A204.1 (cell line): ENCODE measurements around the gene OGFOD3.
"Not testable (repeated sequence)": the region's sequence is repeated elsewhere in the genome, so short reads cannot be mapped to it uniquely, and the experiment has no call there.

ENCODE experiments used
- FAIRE-seq: peaks from 2 replicates; lab custom pipeline; 2012; peaks lifted over from hg19 to GRCh38; lab: Jason Lieb, UNC

Gene OGFOD3

GRCh38 chr17:82433560-82434215 is 15.3 kb upstream of the OGFOD3 start:
- FAIRE-seq, result no peak

GRCh38 chr17:82432017-82432416 is 13.6 kb upstream of the OGFOD3 start:
- no peak for FAIRE-seq

GRCh38 chr17:82429824-82430223 is 11.4 kb upstream of the OGFOD3 start:
- FAIRE-seq, result no peak

- FAIRE-seq, result no peak
These were observed 10.2 kb upstream of the OGFOD3 start for GRCh38 chr17:82428546-82428945.

GRCh38 chr17:82424863-82425159 is 6.4 kb upstream of the OGFOD3 start:
- no peak for FAIRE-seq

GRCh38 chr17:82424001-82424862 is 5.8 kb upstream of the OGFOD3 start:
- FAIRE-seq, result peak; percentile 39

- FAIRE-seq, result no peak
These were observed 1.2 kb upstream of the OGFOD3 start for GRCh38 chr17:82419540-82419939.

GRCh38 chr17:82416771-82417170 is 1.6 kb downstream of the OGFOD3 start:
- FAIRE-seq, result no peak

GRCh38 chr17:82416264-82416663 is 2.1 kb downstream of the OGFOD3 start:
- FAIRE-seq, result no peak

GRCh38 chr17:82415786-82416185 is 2.6 kb downstream of the OGFOD3 start:
- no peak for FAIRE-seq

GRCh38 chr17:82415336-82415735 is 3.0 kb downstream of the OGFOD3 start:
- FAIRE-seq, result no peak

- FAIRE-seq, result no peak
These were observed 3.7 kb downstream of the OGFOD3 start for GRCh38 chr17:82414548-82415281.

- FAIRE-seq, result no peak
These were observed 5.6 kb downstream of the OGFOD3 start for GRCh38 chr17:82412535-82413520.

GRCh38 chr17:82412081-82412480 is 6.3 kb downstream of the OGFOD3 start:
- not testable (repeated sequence) for FAIRE-seq

- FAIRE-seq, result no peak
These were observed 6.9 kb downstream of the OGFOD3 start for GRCh38 chr17:82411396-82412053.

- FAIRE-seq, result no peak
These were observed 8.2 kb downstream of the OGFOD3 start for GRCh38 chr17:82410014-82410716.

- FAIRE-seq, result no peak
These were observed 9.5 kb downstream of the OGFOD3 start for GRCh38 chr17:82408938-82409318.

GRCh38 chr17:82408288-82408937 is 10.0 kb downstream of the OGFOD3 start:
- no peak for FAIRE-seq

GRCh38 chr17:82407255-82407654 is 11.1 kb downstream of the OGFOD3 start:
- no peak for FAIRE-seq

GRCh38 chr17:82406131-82406671 is 12.2 kb downstream of the OGFOD3 start:
- no peak for FAIRE-seq
